ENCODE data around the gene FRY. TPM values are rescaled to one million over a fixed set of nuclear protein-coding genes. Genes with fewer than 3 reads are reported as not detected.
A peak's percentile ranks its signal among the peaks of the same experiment; 100 is the strongest.

FRY gene
- total RNA-seq, 2 experiments from 2014 or later = 3.0 to 7.0 TPM

DNA sequence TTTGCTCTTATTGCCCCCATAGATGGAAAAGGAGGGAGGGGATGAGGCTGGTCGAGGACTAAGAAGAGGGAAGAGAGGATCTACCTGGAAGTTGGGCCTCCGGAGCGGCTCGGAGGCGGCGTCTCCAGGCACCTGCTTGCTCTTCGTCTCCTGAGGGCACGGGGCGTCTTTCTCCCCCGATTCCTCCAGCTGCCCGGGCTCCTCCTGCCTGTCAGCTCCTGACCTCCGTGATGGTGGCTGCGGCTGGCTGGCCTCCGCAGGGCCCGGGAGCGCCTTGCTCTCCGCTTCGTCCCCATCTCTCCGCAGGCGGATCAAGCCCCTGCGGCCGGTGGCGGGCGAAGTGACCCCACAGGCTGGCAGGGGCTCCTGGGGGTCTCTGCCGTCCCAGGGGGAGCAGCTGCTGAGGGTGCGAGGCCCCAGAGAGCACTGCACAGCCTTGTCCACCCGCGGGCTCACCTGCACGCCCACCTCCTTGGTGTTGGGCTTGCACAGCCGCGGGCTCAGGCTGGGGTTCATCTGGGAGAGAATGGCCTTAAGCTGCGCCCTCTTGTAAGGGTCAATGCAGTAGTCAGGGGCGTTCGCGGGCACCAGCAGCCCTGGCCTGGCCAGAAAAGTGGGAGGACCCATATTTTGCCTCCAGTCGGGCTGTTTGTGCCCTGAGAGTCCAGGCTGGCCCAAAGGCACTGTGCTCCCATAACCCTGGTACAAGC is 279.8 kb downstream of the FRY start:
- TF ChIP-seq, protein P1, sequence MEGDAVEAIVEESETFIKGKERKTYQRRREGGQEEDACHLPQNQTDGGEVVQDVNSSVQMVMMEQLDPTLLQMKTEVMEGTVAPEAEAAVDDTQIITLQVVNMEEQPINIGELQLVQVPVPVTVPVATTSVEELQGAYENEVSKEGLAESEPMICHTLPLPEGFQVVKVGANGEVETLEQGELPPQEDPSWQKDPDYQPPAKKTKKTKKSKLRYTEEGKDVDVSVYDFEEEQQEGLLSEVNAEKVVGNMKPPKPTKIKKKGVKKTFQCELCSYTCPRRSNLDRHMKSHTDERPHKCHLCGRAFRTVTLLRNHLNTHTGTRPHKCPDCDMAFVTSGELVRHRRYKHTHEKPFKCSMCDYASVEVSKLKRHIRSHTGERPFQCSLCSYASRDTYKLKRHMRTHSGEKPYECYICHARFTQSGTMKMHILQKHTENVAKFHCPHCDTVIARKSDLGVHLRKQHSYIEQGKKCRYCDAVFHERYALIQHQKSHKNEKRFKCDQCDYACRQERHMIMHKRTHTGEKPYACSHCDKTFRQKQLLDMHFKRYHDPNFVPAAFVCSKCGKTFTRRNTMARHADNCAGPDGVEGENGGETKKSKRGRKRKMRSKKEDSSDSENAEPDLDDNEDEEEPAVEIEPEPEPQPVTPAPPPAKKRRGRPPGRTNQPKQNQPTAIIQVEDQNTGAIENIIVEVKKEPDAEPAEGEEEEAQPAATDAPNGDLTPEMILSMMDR (conservative IDR thresholded peaks at IDR 0.05; ENCODE audit: low read length) = no peak
- no peak for TF ChIP-seq EZH2phosphoT487 (IDR thresholded peaks at IDR 0.05; ENCODE audit: borderline replicate concordance, low read depth, low read length)
- H2AFZ ChIP-seq (ENCODE audit: low read length) = no peak overlapping the region
- POLR2A ChIA-PET = no interaction called here

DNA sequence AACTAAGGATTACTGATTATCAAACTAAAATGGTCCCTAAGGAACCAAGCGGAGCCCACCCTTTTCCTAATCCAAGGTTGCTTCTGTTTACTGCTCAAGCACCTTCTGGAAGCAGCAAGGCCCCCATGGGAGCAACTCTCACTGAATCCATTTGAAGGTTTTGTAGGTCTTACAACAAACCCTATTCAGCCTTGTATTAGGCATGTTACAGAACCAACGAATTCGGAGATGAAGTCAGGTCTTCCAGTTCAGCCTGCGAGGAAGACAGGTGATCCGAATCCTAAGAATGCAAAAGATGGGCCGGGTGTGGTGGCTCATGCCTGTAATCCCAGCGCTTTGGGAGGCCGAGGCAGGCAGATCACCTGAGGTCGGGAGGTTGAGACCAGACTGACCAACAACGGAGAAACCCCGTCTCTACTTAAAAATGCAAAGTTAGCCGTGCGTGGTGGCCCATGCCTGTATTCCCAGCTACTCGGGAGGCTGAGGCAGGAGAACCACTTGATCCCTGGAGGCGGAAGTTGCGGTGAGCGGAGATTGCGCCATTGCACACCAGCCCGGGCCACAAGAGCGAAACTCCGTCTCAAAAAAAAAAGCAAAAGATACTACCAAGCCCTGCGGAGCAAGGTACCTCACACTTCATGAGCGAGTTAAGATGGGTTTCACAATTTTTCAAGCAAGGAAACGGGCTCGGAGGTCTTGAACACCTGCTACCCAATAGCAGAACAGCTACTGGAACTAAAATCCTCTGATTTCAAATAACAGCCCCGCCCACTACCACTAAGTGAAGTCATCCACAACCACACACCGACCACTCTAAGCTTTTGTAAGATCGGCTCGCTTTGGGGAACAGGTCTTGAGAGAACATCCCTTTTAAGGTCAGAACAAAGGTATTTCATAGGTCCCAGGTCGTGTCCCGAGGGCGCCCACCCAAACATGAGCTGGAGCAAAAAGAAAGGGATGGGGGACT is 283.0 kb downstream of the FRY start:
- ChIA-PET CTCF (ENCODE audit: unreplicated experiment) (no interaction called here), POLR2A (interaction anchor here (0.7 to 1.3 kb wide), 13 partner anchors 8 to 361 kb away, joined by 3 to 6 read pairs (median 3); partner anchors contain the start of gene N4BP2L1)
- Histone ChIP-seq H3K4me3 (ENCODE audit: low read depth, low read length, poor library complexity, severe bottlenecking) (peak overlapping the region; percentile 79), H3K4me2 (ENCODE audit: low read length) (peak overlapping the region; percentile 90), H4K20me1 (ENCODE audit: insufficient read depth, low read length) (no peaks in the 10 kb centered on the region), H3K79me2 (ENCODE audit: insufficient read depth, low read depth, low read length) (peaks cover 24% of the 10 kb centered on the region; the same call in 1 of the 2 replicates), H3K27ac (ENCODE audit: low read depth, low read length, poor library complexity, severe bottlenecking) (peak overlapping the region; percentile 92), H3K36me3 (ENCODE audit: insufficient read depth, low read length) (peaks cover 23% of the 10 kb centered on the region), H3K9me3 (ENCODE audit: low read length) (no peaks in the 10 kb centered on the region; the same call in 1 of the 2 replicates), H3K9me2 (ENCODE audit: insufficient read depth, low read length) (no peaks in the 10 kb centered on the region), H2AFZ (ENCODE audit: low read length) (peak overlapping the region; percentile 78; the same call in 1 of the 2 replicates), H3K4me1 (ENCODE audit: insufficient read depth, low read length, poor library complexity, severe bottlenecking) (peaks cover 36% of the 10 kb centered on the region)
- peak; percentile 67 for DNase-seq (ENCODE audit: low spot score)
- intact Hi-C loops (cut with micrococcal nuclease; ENCODE audit: unreplicated experiment) = loop anchor here (2.0 to 10.0 kb wide), 8 partner anchors 67 to 1152 kb away; partner anchors contain the start of genes HSPH1, N4BP2L2 and PDS5B
- no TSS peak for BruUV-seq (replicated peaks)
- no peak for TF ChIP-seq EZH2phosphoT487 (IDR thresholded peaks at IDR 0.05; ENCODE audit: borderline replicate concordance, low read depth, low read length)
- TF ChIP-seq, protein P1 (conservative IDR thresholded peaks at IDR 0.05; ENCODE audit: low read length) = no peak

More for the DNA sequence above, 279.8 kb downstream of the FRY start:
- Histone ChIP-seq H3K27ac (ENCODE audit: low read depth, low read length, poor library complexity, severe bottlenecking) (no peak overlapping the region), H3K9me3 (ENCODE audit: low read length) (no peaks in the 10 kb centered on the region), H3K4me3 (ENCODE audit: low read depth, low read length, poor library complexity, severe bottlenecking) (no peak overlapping the region), H3K4me1 (ENCODE audit: insufficient read depth, low read length, poor library complexity, severe bottlenecking) (peaks cover 26% of the 10 kb centered on the region), H3K4me2 (ENCODE audit: low read length) (no peak overlapping the region), H3K9me2 (ENCODE audit: insufficient read depth, low read length) (no peaks in the 10 kb centered on the region), H3K79me2 (ENCODE audit: insufficient read depth, low read depth, low read length) (peaks cover 5% of the 10 kb centered on the region; the same call in 1 of the 2 replicates), H3K36me3 (ENCODE audit: insufficient read depth, low read length) (no peaks in the 10 kb centered on the region), H4K20me1 (ENCODE audit: insufficient read depth, low read length) (no peaks in the 10 kb centered on the region)
- no peak for DNase-seq (ENCODE audit: low spot score)
- CTCF ChIA-PET (ENCODE audit: unreplicated experiment) = no interaction called here
- BruUV-seq (replicated peaks) = no TSS peak
- intact Hi-C loops (cut with micrococcal nuclease; ENCODE audit: unreplicated experiment) = loop anchor here (5.0 to 10.0 kb wide), 2 partner anchors 333 to 404 kb away; no protein-coding TSS in a partner anchor
